K562 (cell line): ENCODE measurements around the gene SRBD1. TPM values are rescaled to one million over a fixed set of nuclear protein-coding genes. Genes with fewer than 3 reads are reported as not detected.

Source experiments
- ATAC-seq: fragments of 200-7000 bp; cut with Tn5 transposase; 3 replicates; pipeline ENCODE4 v1.9.1; 2020; ENCODE audit warnings: moderate library complexity
- BruUV-seq: library from RNA; stranded (reverse); fragments of 400-500 nt; replicated peaks from 2 replicates; lab custom pipeline; 2021; lab: Mats Ljungman, UMichigan
- CTCF ChIA-PET: fragments of 300-600 bp; formaldehyde crosslinking; extraction: SDS; loops from one replicate; lab custom pipeline; 2021; ENCODE audit warnings: low intra/inter-chr PET ratio; lab: Yijun Ruan, JAX
- POLR2A ChIA-PET: fragments of 300-600, 350-650 bp; sonication (Branson Sonifier 250); formaldehyde crosslinking; extraction: SDS; loops from one replicate; lab custom pipeline; 2021; ENCODE audit warnings: antibody characterized with exemption, inconsistent platforms; lab: Yijun Ruan, JAX
- DNase-seq, 4 experiments: peaks; one replicate each; pipeline versions ENCODE4 v3.0.0 to v3.0.0-alpha.2; 2011 to 2018; ENCODE audit warnings: low spot score in 3 of 4, mixed read lengths in 3 of 4; ENCODE audit errors: extremely low read depth in 1 of 4
- FAIRE-seq: peaks from 2 replicates; lab custom pipeline; 2011; peaks lifted over from hg19 to GRCh38; lab: Jason Lieb, UNC
- H2AFZ ChIP-seq: 2 replicates; pipeline ENCODE4 v1.6.0; 2011; ENCODE audit warnings: low read depth, low read length, control low read depth, inconsistent platforms
- H3K27ac ChIP-seq: fragments of 200-600 bp; 3 replicates; pipeline ENCODE4 v1.8.0; 2011; ENCODE audit warnings: low read depth, mild to moderate bottlenecking, control low read depth, inconsistent platforms, low read length, moderate library complexity, mixed read lengths; ENCODE audit errors: extremely low read depth
- H3K27me3 ChIP-seq, 2 experiments: fragments of 300-600 bp in 1 of 2; 2 replicates in 1 of 2; 3 replicates in 1 of 2; pipeline versions ENCODE4 v1.6.0 to v1.8.0; 2011; ENCODE audit warnings: inconsistent platforms in 2 of 2, low read length in 2 of 2, mild to moderate bottlenecking in 1 of 2, mixed read lengths in 1 of 2, moderate library complexity in 1 of 2; ENCODE audit not compliant: control insufficient read depth in 2 of 2, insufficient read depth in 2 of 2
- H3K36me3 ChIP-seq: fragments of 300-600 bp; 3 replicates; pipeline ENCODE4 v1.8.0; 2011; ENCODE audit warnings: mild to moderate bottlenecking, low read length, inconsistent platforms; ENCODE audit not compliant: control insufficient read depth, insufficient read depth
- H3K4me1 ChIP-seq, 2 experiments: fragments of 200-600 bp in 1 of 2; replicated peaks in 1 of 2; 2 replicates in 1 of 2; 3 replicates in 1 of 2; pipeline versions ENCODE4 v1.5.1 to v1.8.0; 2011; ENCODE audit warnings: inconsistent platforms in 2 of 2, low read length in 2 of 2, mild to moderate bottlenecking in 1 of 2, mixed read lengths in 1 of 2, moderate library complexity in 1 of 2; ENCODE audit not compliant: control insufficient read depth in 2 of 2, insufficient read depth in 2 of 2
- H3K4me2 ChIP-seq: 2 replicates; pipeline ENCODE4 v1.6.1; 2011; ENCODE audit warnings: low read length, control low read depth, inconsistent platforms, mixed read lengths; ENCODE audit not compliant: insufficient read depth
- H3K4me3 ChIP-seq: fragments of 200-600 bp; sonication (generic), shearing (Covaris generic); 2 replicates; pipeline ENCODE4 v1.5.1; 2016; ENCODE audit warnings: control low read depth, inconsistent platforms
- H3K79me2 ChIP-seq: fragments of 200-600 bp; 3 replicates; pipeline ENCODE4 v1.8.0; 2011; ENCODE audit warnings: low read length, inconsistent platforms; ENCODE audit not compliant: control insufficient read depth, insufficient read depth
- H3K9ac ChIP-seq, 2 experiments: 2 replicates each; pipeline versions ENCODE4 v1.6.0 to v1.6.1; 2011; ENCODE audit warnings: low read depth in 2 of 2, low read length in 2 of 2, control low read depth in 1 of 2, inconsistent platforms in 1 of 2, mild to moderate bottlenecking in 1 of 2, mixed read lengths in 1 of 2; ENCODE audit not compliant: insufficient read depth in 1 of 2
- H3K9me1 ChIP-seq: one replicate; pipeline ENCODE4 v1.6.0; 2011; ENCODE audit warnings: inconsistent platforms, mild to moderate bottlenecking, low read length, moderate library complexity; ENCODE audit not compliant: control insufficient read depth, insufficient read depth
- H3K9me3 ChIP-seq: replicated peaks from 2 replicates; pipeline ENCODE4 v1.5.1; 2011; ENCODE audit warnings: low read depth, low read length, inconsistent platforms; ENCODE audit not compliant: control insufficient read depth, insufficient read depth
- H4K20me1 ChIP-seq: replicated peaks from 2 replicates; pipeline ENCODE4 v1.6.1; 2011; ENCODE audit warnings: low read length, inconsistent platforms, mixed read lengths; ENCODE audit not compliant: control insufficient read depth, insufficient read depth
- CBFB ChIP-seq: sonication (generic); formaldehyde crosslinking; IDR thresholded peaks from 2 replicates; pipeline ENCODE4 v1.4.0; 2020; ENCODE audit warnings: mild to moderate bottlenecking, missing genetic modification reagents
- FOS ChIP-seq: IDR thresholded peaks from 3 replicates; pipeline ENCODE4 v1.6.1; 2011; ENCODE audit not compliant: insufficient read length; ENCODE audit errors: extremely low read depth
- NFE2L1 ChIP-seq: fragments of 450-650 bp; IDR thresholded peaks from 2 replicates; pipeline ENCODE4 v1.6.1; 2016; ENCODE audit warnings: missing genetic modification characterization, low read depth, mild to moderate bottlenecking, missing compliant biosample characterization, moderate library complexity, borderline replicate concordance
- PHF8 ChIP-seq: fragments of 200-600 bp; sonication (generic); IDR thresholded peaks from 2 replicates; pipeline ENCODE4 v1.6.1; 2012; ENCODE audit warnings: mixed run types, mild to moderate bottlenecking, inconsistent platforms, low read length, moderate library complexity, borderline replicate concordance
- SMARCA4 ChIP-seq: fragments of 450-650 bp; IDR thresholded peaks from 2 replicates; pipeline ENCODE4 v1.6.1; 2016
- ZNF280A ChIP-seq: fragments of 450-650 bp; IDR thresholded peaks from 2 replicates; pipeline ENCODE4 v1.6.1; 2018; ENCODE audit warnings: mild to moderate bottlenecking, low read depth; ENCODE audit not compliant: partially characterized antibody
- ZSCAN29 ChIP-seq: fragments of 450-650 bp; IDR thresholded peaks from 2 replicates; pipeline ENCODE4 v1.6.1; 2017
- WGBS: fragments of 100-300 bp; shearing (Covaris generic); methylation state at CpG from one replicate; pipeline ENCODE4 v1.1.6; 2016; ENCODE audit warnings: low coverage, mixed read lengths; ENCODE audit not compliant: insufficient coverage; ENCODE audit errors: missing lambda C conversion rate; 5-methylcytosine and 5-hydroxymethylcytosine counted together
- in situ Hi-C: fragments of 300-500 bp; cut with MboI; formaldehyde crosslinking; loops from 4 replicates; pipeline ENCODE4 v1.15.0; 2018; ENCODE audit warnings: inconsistent platforms, mixed read lengths
- intact Hi-C: fragments of 100-400 bp; cut with micrococcal nuclease; formaldehyde crosslinking; loops from 2 replicates; pipeline ENCODE4 v1.14.2; 2022
- polyA plus RNA-seq, 8 experiments: library from polyadenylated mRNA; depleted of rRNA in 4 of 8; stranded (reverse) in 5 of 8; unstranded in 3 of 8; fragments of >200 nt; fragmentation: Nextera tagmentation in 2 of 8; fragmentation: Illumina TruSeq in 1 of 8; extraction: Ambion mirVana in 2 of 8; extraction: Trizol in 1 of 8; gene quantifications; 2 replicates each; pipeline versions ENCODE4 v1.2.1 to v1.2.3, GENCODE V29; 2011 to 2014; ENCODE audit warnings: inconsistent platforms in 1 of 8, missing spikeins in 1 of 8
- total RNA-seq, 7 experiments: library from RNA; depleted of rRNA in 6 of 7; stranded (reverse); fragments of >200 nt in 6 of 7; fragmentation: Illumina TruSeq in 2 of 7; extraction: Trizol in 2 of 7; gene quantifications; 2 replicates each; pipeline versions ENCODE4 v1.2.1 to v1.2.3, GENCODE V29; 2011 to 2021; ENCODE audit warnings: low replicate concordance in 1 of 7

SRBD1 gene
- total and polyA plus RNA-seq, 9 of the 15 experiments (the other 6 are each of a cell fraction or from before 2014, with no cell fraction given), result 6.9 to 23.2 (median 14.7) TPM

GRCh38 chr2:45631319-45631718, 20.3 kb upstream of the SRBD1 start (continued):
- TF ChIP-seq NFE2L1 (tag) (no peak), PHF8 (no peak), CBFB (CRISPR knock-in tag) (no peak), ZSCAN29 (no peak)
- TF ChIP-seq, all 486 proteins: peak for 0

GRCh38 chr2:45629971-45630370, 18.9 kb upstream of the SRBD1 start:
- in situ Hi-C loops (no loop called here), intact Hi-C loops (no loop called here)
- Histone ChIP-seq H3K9ac (no peak overlapping the region), H3K9me1 (no peaks in the 10 kb centered on the region), H3K9me3 (no peaks in the 10 kb centered on the region), H3K27me3 (peaks cover 5 to 14% of the 10 kb centered on the region in 2 experiments), H3K27ac (no peak overlapping the region), H3K4me1 (no peaks in the 10 kb centered on the region), H3K79me2 (no peaks in the 10 kb centered on the region), H4K20me1 (no peaks in the 10 kb centered on the region), H3K4me2 (no peak overlapping the region), H2AFZ (no peak overlapping the region), H3K4me3 (no peak overlapping the region), H3K36me3 (no peaks in the 10 kb centered on the region)
- no TSS peak for BruUV-seq
- 0% methylated on average over 1 of the region's 1 CpG for WGBS
- CTCF ChIA-PET, result no interaction called here
- TF ChIP-seq ZNF280A, result no peak
- no peak for TF ChIP-seq SMARCA4
- no peak for TF ChIP-seq FOS
- FAIRE-seq (no peak), DNase-seq (no peak), ATAC-seq (no peak)
- POLR2A ChIA-PET, result interaction anchor here (0.8 kb wide), 1 partner anchor 114 kb away, joined by 3 read pairs; no protein-coding TSS in a partner anchor
